Measurements from ENCODE around the gene CDC37.
"Not testable (repeated sequence)": the region's sequence is repeated elsewhere in the genome, so short reads cannot be mapped to it uniquely, and the experiment has no call there.

CDC37 gene

DNA sequence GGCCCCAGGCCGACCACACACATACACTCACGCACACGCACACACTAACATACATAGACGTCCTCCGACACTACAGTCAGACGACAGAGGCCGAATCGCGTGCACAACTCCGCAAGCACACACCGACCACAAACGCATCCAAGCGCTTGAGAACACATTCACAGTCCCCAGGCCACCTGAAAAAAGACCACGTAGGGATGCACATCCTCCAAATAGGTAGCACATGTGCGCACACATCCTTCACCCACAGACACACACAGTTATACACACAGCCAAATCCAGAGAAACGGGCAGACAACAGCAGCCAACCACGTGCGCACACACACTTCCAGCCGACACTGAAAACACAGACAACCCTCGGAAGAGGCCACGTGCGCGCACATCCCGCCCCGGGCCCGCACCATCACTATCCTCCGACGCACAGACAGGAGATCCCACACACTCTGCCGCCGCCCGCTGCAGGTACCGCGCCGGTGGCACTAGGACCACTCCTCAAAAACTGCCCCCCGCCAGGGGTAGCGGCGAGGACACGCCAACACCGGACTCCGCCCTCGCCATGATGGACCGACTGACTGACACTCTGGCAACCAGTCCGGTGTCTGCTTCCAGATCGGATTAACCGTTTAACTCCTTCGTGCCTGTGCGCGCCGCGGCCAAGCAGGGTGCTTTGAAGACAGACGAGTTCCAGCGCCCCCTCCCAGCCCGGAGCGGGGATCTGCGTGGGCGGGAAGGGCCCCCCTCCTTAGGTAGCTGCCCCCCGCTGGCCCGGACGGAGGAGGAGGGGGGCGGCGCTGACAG lies 16.5 kb upstream of the CDC37 start:
- peak; percentile 43 for DNase-seq

DNA sequence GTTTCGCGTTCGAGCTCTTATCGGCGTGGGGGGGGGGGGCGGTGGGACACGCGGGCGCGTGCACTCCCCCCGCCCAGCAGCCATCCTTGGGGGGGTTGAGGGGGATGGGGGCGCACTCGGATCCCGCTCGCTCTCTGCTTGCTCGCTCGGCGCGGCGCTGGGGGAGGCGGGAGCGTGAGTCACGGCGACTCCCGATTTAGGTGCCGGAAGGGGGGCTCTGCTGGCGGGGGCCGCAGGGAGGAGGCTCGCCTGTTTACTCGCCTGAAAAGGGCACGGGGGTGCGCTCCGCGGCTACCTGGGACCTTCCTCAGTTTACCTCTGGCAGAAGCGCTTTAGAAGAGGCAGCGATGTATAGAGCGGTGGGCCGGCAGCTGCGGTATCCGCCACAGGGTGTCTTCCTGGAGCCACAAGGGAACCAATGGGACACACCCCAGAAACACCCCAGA lies 15.9 kb upstream of the CDC37 start:
- no peak for DNase-seq

DNA sequence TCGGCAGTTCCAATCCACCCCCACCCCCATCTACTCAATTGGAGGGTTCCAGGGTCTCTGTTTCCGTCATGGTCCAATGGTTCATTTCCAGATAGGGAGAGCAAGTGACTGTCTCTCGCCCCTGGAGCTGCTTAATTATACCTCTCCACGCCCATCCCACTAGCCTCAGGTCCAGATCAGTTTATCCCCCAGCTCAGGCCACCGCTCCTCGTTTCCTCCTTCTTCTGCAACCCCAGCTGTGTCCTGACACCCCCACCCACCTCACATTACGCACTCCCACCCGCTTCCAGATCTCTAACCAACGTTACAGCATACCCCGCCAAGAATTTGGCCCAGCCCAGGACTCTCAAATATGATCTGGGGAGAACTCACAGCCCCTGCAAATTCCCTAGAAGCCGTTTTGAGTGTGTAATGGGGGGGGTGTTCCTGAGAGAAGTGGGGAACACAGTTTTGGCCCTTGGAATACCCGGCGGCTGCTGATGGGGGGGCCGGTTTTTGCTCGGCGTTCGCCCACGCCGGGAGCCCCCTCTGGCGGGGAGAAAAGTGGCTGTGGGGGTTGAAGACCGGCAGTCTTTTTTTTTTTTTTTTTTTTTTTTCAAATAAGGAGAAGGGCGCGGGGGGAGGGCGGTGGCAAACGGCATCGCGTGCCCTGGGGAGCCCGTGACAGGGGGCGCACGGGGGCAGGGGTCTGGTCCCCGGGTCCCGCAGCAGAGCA lies 15.3 kb upstream of the CDC37 start:
- DNase-seq: no peak

DNA sequence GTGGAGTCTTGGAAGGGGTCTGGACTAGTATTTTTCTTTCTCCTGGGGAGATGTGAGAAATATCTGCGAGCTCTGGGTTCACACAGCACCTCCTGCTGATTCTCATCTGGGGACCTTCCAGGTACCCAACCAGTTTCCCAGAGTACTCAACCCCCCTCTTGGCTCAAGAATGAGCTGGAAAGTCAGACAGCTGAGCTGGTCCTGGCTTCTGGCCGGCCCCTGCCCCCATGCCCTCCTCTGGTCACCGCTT lies 14.8 kb upstream of the CDC37 start:
- DNase-seq: no peak

DNA sequence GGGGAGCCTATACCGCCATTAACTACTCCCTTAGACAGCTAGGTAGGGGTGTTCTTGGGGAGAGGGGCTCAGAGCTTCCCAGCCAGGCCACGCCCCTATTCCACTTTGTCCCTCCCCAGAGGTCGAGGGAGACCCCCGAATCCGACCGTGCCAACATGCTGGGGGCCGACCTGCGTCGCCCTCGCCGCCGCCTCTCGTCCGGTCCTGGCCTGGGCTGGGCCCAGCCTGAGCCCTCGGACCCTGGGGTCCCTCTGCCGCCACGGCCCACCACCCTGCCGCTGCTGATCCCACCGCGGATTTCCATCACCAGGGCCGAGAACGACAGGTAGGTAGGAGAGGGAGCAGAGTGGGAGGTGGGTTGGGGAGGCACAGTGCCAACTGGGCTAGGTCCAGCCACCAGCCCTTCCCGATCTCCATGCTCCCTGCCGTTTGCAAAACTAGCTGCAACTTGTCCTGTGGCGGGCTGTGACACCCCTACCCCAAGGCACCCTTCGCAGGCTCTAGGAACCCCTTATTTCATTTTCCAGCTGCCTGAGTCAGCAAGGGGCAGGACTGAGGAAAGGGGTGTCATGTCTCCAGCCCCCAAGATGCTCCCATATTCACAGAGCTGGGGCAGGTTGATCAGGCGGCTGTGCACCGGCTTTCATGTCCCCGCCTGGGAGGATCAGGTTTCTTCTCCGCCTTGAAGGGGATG lies 14.3 kb upstream of the CDC37 start:
- DNase-seq: no peak

DNA sequence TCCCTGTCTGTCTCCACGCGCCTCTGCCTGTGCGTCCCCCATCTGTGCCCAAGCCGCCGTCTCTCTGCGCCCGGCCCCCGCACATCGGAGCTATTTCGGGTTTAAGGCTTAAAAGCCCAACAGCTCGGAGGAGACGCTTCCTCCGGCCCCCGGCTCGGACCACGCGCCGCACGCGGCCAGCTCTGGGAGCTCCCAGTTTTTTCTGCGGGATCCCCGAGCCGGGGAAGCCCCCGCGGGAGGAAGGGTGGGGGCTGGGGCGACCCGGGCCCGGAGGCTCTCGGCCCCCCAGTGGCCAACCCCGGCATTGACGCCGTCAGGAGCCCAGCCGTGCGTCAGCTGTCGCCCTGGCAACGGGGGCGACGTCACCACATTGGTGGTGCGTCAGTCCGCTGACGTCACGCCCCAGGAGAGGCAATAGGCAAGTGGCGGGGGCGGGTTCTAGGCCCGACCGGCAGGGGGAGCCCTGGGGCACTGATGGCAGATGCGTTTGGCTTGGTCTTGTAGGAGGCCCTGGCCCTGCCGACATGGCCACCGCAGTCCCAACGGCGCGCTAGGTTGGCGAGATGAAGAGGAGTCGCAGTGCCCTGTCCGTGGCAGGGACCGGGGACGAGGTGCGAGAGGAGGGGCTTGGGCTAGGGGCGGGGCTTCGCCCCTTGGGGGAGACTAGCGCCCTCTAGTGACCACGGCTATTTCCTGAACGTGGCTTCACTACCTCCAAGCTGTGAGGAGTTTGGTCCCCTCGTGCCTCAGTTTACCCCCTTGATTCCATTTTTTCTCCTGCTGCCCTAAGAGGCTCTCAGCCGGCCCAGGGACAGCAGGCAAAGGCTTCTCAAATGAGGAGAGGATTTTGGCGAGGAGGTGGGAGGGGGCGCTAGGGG lies 13.3 kb upstream of the CDC37 start:
- peak; percentile 82 for DNase-seq

DNA sequence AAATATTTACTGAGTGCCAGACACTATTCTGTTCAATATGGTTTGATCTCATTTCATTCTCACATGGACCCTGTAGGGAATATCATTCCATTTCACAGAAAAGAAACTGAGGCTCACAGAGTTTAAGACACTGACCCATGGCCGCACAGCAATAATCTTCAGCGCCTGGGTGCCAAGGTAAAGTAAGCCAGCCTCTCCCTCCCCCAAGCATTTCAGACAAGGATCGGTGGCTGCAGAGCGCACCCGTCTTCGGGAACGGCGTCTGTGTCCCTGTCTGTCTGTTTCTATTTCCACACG lies 12.7 kb upstream of the CDC37 start:
- no peak for DNase-seq

DNA sequence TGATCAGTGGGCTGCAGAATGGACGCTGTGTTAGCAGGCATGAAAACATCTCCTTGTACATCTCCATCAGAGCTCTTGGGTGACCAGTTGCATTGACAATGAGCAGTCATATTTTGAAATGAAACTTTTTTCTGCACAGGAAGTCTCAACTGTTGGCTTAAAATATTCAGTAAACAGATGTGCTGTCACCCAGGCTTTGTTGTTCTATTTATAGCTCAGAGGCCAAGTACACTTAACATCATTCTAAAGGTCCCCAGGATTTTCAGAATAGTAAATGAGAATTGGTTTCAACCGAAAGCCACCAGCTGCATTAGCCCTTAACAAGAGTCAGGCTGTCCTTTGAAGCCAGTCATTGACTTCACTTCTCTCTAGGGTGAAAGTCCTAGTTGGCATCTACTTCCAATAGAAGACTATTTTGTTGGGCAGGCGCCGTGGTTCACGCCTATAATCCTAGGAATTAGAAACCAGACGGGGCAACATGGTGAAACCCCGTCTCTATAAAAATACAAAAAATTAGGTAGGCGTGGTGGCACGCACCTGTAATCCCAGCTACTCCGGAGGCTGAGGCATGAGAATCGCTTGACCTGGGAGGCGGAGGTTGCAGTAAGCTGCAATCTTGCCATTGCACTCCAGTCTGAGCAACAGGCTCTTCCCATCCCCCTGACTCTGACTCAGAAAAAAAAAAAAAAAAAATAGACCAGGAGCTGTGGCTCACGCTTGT lies 9.1 kb upstream of the CDC37 start:
- no peak for DNase-seq

DNA sequence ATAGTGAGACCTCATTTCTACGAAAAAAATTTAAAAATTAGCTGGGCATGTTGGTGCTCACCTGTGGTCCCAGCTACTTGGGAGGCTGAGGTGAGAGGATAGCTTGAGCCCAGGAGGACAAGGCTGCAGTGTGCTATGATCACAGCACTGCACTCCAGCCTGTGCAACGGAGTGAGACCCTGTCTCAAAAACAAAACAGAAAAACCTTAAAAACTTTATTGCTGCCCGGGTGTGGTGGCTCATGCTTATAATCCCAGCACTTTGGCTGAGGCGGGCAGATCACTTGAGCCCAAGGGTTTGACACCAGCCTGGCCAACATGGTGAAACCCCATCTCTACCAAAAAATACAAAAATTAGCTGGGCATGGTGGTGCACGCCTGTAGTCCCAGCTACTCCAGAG lies 7.9 kb upstream of the CDC37 start:
- DNase-seq: not testable (repeated sequence)

DNA sequence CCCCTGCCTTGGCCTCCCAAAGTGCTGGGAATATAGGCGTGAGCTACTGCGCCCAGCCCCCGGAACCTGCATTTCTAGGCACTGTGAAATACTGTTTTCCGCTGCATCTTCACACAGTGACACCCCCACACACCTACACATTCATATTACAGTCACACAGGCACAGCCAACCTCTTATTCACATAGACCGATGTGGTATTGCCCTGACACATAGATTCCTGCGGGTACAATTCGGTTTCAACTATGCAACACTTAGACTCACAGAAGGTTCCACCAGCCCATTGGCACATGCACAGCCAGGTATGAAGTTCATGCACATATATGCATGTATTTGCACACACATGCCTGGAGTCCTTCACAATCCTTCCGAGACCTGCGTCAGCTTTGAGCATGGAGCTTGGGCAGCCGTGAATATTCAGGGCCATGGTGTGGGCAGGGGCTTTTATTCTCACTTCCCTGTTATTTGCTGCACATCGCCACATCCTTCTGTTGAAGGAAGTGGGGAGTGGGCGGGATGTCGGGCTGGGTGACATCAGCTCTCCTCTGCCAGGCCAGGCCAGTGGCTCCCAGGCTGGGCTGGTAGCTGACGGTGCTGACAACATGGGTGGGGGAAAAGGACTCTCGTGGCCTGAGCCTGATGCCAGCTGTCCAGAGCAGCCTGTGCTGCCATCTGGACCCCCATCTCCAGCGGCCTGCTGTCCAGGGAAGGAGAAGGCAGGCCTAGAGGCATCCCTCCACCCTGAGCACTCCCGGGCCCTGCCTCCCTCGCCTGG lies 5.4 kb upstream of the CDC37 start:
- no peak for DNase-seq

DNA sequence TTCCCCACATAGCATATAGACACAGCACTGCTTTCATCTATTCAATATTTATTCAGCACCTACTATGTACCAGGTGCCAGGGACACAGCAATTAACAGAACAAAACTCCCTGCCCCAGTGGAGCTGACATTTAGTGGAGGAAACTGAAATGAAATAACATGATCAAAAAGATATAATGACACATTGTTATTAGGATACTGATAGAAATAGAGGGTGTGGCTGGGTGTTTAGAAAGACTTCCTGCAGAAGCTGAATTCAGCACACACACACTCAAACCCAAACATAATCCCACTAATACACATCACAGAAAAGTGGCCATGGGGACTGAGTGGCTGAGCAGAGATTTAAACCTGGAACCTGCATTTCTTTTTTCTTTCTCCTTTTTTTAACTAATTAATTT lies 3.8 kb upstream of the CDC37 start:
- DNase-seq: no peak

DNA sequence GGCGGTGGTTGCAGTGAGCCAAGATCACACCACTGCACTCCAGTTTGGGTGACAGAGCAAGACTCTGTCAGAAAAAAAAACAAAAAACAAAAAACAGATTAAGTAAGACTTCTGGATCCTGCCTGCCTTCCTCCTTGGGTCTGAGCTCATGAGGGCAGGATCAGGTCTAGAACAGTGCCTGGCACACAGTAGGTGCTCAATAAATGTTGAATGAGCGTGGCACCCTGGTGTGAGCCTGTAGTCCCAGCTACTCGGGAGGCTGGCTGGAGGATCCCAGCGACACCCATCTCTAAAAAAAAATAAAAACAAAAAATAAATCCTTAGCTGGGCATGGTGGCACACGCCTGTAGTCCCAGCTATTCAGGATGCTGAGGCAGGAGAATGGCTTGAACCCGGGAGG lies 2.8 kb upstream of the CDC37 start:
- no peak for DNase-seq

DNA sequence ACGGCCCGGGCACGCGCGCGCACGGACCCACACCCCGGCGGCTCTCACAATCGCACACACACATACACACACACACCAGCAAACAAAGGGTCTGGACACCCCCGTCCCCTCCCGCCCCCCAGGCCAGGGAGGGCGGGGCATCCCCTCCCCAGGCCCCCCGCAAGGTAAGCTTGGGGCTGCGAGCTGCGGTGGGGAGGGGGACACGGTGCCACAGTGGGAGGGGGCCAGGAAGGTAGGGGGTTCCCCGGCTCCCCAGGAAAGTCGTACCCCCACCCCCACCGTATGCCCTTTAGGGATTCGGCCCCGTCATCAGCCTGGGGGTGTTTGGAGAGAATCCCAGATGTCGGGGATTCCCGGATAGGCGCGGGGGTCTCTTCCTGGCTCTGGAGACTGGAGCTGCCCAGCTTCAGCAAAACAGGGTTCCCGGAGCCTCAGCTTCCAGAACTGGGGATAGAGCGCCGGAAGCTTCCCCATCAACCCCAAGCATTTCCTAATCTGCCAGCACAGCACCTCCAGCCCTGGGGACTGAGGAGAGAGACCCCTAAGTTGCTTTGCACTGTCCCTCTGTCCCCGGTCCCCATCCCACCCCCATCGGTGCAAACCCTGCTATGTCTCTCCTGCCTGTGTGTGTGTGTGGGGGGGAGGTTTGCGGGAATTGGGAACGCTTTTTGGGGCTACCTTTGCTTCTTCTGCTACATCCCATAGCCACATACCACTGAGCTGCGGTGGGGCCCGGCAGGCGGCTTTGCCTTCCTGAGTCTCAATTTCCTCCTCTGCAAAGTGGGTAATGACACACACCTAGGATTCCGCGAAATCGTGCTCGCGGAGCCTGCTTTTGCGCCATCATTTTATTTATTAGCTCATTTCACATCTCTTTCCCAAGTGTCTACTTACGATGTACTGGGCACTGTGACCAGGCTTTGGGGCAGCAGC lies 1.8 kb upstream of the CDC37 start:
- DNase-seq: no peak

DNA sequence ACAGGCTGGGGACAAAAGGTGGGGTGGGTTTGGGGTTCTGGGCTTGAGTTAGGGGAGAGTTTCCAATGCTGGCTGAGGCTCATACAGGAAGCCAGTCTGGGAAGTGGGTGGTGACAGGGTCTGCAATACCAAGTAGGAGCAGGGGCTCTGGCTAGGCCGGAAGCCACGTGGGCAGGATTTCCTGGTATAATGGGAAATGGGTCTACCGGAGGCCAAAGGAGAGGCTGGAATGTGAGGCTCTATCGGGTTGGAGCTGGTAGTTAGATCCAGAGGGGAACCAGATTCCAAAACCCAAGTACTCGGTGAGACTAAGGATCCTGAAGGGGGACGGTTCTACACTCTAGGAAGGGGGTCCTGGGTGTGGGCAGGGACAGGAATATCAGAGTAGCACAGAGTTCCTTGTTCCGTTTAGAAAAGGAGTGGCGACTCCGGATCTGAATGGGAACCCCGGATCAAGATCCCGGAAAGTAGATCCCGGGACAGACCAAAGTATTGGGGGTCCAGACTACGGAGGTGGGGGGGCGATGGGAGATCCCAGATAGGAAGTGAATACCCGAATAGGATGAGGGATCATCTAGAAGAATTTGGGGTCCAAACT lies 802 bp downstream of the CDC37 start:
- no peak for DNase-seq

DNA sequence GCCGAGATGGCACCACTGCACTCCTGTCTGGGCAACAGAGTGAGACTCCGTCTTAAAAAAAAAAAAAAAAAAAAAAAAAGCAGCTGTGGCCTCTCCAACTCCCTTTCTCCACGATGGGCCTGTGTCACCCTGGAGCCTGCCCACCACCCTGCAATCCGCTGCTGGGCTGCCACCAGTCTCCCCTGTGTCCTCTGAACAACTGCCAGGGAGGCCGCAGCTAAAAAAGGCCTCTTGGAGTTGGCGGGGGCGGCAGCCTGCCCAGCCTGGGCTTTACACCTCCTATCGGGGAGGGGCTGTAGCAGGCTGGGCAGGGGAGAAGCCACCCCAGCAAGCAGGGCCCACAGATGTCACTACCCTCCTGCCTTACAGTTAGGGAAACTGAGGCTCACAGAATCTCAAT lies 3.5 kb downstream of the CDC37 start:
- DNase-seq: no peak

DNA sequence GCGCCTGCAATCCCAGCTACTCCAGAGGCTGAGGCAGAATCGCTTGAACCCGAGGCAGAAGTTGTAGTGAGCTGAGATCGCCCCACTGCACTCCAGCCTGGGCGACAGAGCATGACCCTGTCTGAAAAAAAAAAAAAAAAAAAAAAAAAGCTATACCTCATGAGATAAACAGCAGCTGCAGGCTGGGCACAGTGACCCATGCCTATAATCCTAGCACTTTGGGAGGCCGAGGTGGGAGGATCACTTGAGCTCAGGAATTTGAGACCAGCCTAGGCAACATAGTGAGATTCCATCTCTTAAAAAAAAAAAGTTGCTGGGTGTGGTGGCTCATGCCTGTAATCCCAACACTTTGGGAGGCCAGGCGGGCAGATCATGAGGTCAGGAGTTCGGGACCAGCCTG lies 4.0 kb downstream of the CDC37 start:
- not testable (repeated sequence) for DNase-seq

DNA sequence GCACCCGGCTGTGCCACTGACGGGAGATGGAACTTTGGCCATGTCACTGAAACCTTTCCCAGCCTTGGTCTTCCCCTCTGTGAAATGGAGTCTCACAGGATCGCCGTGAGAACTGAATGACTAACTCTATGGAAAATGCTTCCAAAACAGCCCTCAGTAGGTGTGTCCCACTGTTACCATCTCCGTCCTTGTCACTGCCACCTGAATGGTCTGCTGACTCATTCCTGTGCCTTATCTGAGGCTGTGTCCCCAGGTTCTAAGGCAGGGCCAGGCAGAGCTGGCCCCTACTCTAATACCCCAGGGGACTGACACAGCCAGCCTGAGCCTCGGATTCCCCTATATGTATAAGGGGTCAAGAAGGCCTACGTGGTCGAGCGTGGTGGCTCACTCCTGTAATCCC lies 4.5 kb downstream of the CDC37 start:
- no peak for DNase-seq

DNA sequence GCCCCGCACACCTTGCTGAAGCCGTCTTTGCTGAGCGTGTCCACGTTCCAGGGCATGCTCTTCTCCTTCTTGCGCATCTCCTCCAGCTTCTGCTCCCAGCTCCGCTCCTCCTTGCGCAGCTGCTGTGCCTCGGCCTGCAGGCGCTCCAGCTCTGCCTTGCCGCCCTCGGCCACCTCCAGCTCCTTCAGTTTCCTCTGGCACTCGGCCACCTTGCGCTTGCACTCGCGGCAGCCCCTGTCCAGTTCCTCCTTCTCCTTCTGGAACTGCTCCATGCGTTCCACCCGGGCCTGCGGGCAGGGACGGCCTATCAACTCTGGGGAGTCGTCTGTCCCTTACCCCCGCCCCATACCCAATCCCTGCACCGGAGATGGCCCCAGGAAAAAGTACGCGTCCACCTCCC lies 7.4 kb downstream of the CDC37 start:
- DNase-seq: no peak

DNA sequence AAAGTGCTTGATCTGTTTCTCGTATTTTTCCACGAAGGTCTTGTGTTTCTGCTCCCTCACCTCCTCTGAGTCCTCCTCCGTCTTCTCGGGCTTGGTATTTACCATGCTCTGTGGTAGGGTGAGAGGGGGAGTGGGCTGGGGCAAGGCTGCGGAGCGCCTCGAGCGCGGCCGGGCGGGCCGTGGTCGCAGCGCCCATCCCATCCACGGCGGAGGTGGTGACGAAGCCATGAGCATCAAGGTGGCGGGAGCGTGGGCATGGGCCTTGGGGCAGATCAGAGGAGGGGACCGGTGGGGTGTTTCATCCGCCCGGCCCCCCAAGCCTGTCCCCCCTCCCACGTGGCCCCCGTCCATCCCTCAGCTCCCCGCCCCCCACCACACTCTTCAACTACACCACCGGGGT lies 7.9 kb downstream of the CDC37 start:
- no peak for DNase-seq

DNA sequence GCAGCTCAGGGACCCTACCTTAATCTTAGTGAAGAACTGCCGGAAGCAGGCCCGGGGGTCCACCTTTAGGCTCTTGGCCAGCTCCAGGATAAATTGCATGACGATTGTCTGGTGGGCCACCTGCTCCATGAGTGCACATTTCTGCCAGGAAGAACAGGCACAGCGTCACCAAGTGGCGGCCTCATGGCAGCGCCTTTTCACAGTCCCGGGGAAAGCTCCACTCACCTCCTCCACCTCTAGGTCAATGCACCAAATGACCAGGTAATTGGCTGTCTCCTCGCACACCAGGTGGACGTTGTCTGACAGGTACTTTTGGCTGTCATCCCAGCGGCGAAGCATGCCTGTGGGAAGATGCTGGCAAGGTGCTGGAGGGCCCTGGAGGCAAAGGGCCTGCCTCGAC lies 8.3 kb downstream of the CDC37 start:
- DNase-seq: no peak
